Posterior cingulate gyrus (tissue), 11 donors: Measurements from ENCODE around the gene DNAH1.
"Not testable (repeated sequence)": the region's sequence is repeated elsewhere in the genome, so short reads cannot be mapped to it uniquely, and the experiment has no call there.

Source experiments
- DNase-seq, 10 donors: peaks; one replicate each; pipeline versions ENCODE4 v3.0.0 to v3.0.0-alpha.2; 2020 to 2021; ENCODE audit warnings: mixed read lengths in 3 of 10
- intact Hi-C: fragments of 100-400 bp; cut with DNase I; formaldehyde crosslinking; loops from one replicate; pipeline ENCODE4 v1.15.1; 2023

DNAH1 gene

GRCh38 chr3:52328536-52329080, 12.5 kb downstream of the DNAH1 start:
- intact Hi-C loops, result no loop called here
- DNase-seq, result no peak

- intact Hi-C loops, result no loop called here
- no peak for DNase-seq
Measured at GRCh38 chr3:52330194-52330805, 14.2 kb downstream of the DNAH1 start.

- no peak for DNase-seq
- intact Hi-C loops, result no loop called here
Measured at GRCh38 chr3:52331091-52331490, 15.0 kb downstream of the DNAH1 start.

- no peak for DNase-seq
Measured at GRCh38 chr3:52331906-52332305, 15.8 kb downstream of the DNAH1 start.

GRCh38 chr3:52333869-52334557, 17.9 kb downstream of the DNAH1 start:
- intact Hi-C loops, result no loop called here
- no peak for DNase-seq

More at GRCh38 chr3:52331906-52332305, 15.8 kb downstream of the DNAH1 start:
- intact Hi-C loops, result no loop called here

- DNase-seq, result not testable (repeated sequence)
- intact Hi-C loops, result loop anchor here (5.0 kb wide), 3 partner anchors 46 to 336 kb away; no protein-coding TSS in a partner anchor
Measured at GRCh38 chr3:52338131-52338530, 22.0 kb downstream of the DNAH1 start.

- intact Hi-C loops, result loop anchor here (5.0 kb wide), 4 partner anchors 47 to 337 kb away; no protein-coding TSS in a partner anchor
- peak in 2 of 10 donors; percentile 6 to 23 for DNase-seq
Measured at GRCh38 chr3:52339612-52340011, 23.5 kb downstream of the DNAH1 start.

GRCh38 chr3:52341123-52341522, 25.0 kb downstream of the DNAH1 start:
- intact Hi-C loops, result loop anchor here (5.0 kb wide), 1 partner anchor 119 kb away; no protein-coding TSS in a partner anchor
- no peak for DNase-seq

- no peak for DNase-seq
- intact Hi-C loops, result loop anchor here (5.0 kb wide), 1 partner anchor 122 kb away; no protein-coding TSS in a partner anchor
Measured at GRCh38 chr3:52343946-52344600, 28.0 kb downstream of the DNAH1 start.

GRCh38 chr3:52345521-52346109, 29.5 kb downstream of the DNAH1 start:
- no peak for DNase-seq
- intact Hi-C loops, result no loop called here

- intact Hi-C loops, result no loop called here
- DNase-seq, result no peak
Measured at GRCh38 chr3:52346623-52347530, 30.8 kb downstream of the DNAH1 start.

- no peak for DNase-seq
- intact Hi-C loops, result no loop called here
Measured at GRCh38 chr3:52347716-52348635, 31.9 kb downstream of the DNAH1 start.

GRCh38 chr3:52349131-52349530, 33.0 kb downstream of the DNAH1 start:
- intact Hi-C loops, result no loop called here
- DNase-seq, result peak in 1 of 10 donors; percentile 33

- intact Hi-C loops, result no loop called here
- peak in 3 of 10 donors; percentile 2 to 62 (median 58) for DNase-seq
Measured at GRCh38 chr3:52349611-52350395, 33.7 kb downstream of the DNAH1 start.

- DNase-seq, result peak in 2 of 10 donors; percentile 65 to 72
- intact Hi-C loops, result no loop called here
Measured at GRCh38 chr3:52350416-52350815, 34.3 kb downstream of the DNAH1 start.

- DNase-seq, result peak in 3 of 10 donors; percentile 4 to 65 (median 56)
- intact Hi-C loops, result no loop called here
Measured at GRCh38 chr3:52350981-52351761, 35.1 kb downstream of the DNAH1 start.
